Tibial nerve (tissue), 4 donors: ENCODE results near the gene HYDIN. TPM values are rescaled to one million over a fixed set of nuclear protein-coding genes. Genes with fewer than 3 reads are reported as not detected.

ENCODE experiments used
- DNase-seq, 2 donors: peaks; one replicate each; pipeline ENCODE4 v3.0.0-alpha.2; 2019; ENCODE audit warnings: low spot score in 2 of 2
- H3K27ac ChIP-seq, 4 donors: fragments of 200-600 bp; sonication (generic) in 3 of 4; one replicate each; pipeline ENCODE4 v1.5.1; 2017 to 2019; ENCODE audit warnings: mild to moderate bottlenecking in 1 of 4
- H3K27me3 ChIP-seq, 2 donors: fragments of 200-600 bp; sonication (generic) in 1 of 2; one replicate each; pipeline versions ENCODE4 v1.5.1 to v1.6.0; 2017 to 2019
- H3K36me3 ChIP-seq, 3 donors: fragments of 200-600 bp; sonication (generic); one replicate each; pipeline ENCODE4 v1.5.1; 2018 to 2019
- H3K4me1 ChIP-seq, 4 donors: fragments of 200-600 bp; sonication (generic) in 3 of 4; one replicate each; pipeline ENCODE4 v1.5.1; 2017 to 2019
- H3K4me3 ChIP-seq, 4 donors: fragments of 200-600 bp; sonication (generic) in 3 of 4; one replicate each; pipeline ENCODE4 v1.5.1; 2017 to 2019; ENCODE audit warnings: mild to moderate bottlenecking in 1 of 4, moderate library complexity in 1 of 4
- H3K9me3 ChIP-seq, 4 donors: fragments of 200-600 bp; sonication (generic) in 3 of 4; one replicate each; pipeline ENCODE4 v1.5.1; 2017 to 2019
- CTCF ChIP-seq, 5 experiments: fragments of 200-600 bp in 3 of 5; fragments of 450-650 bp in 2 of 5; sonication (generic) in 3 of 5; IDR thresholded peaks; one replicate each; pipeline ENCODE4 v1.5.1; 2016 to 2019; ENCODE audit warnings: antibody characterized with exemption in 5 of 5, mild to moderate bottlenecking in 3 of 5, moderate library complexity in 2 of 5
- EP300 ChIP-seq, 2 donors: sonication (generic); formaldehyde crosslinking; IDR thresholded peaks; one replicate each; pipeline ENCODE4 v1.6.1; 2017; ENCODE audit warnings: antibody characterized with exemption in 2 of 2, mild to moderate bottlenecking in 1 of 2
- POLR2A ChIP-seq, 2 donors: fragments of 450-650 bp; IDR thresholded peaks; one replicate each; pipeline ENCODE4 v1.6.1; 2017; ENCODE audit warnings: antibody characterized with exemption in 2 of 2, mild to moderate bottlenecking in 2 of 2, moderate library complexity in 2 of 2
- WGBS, 2 donors: methylation state at CpG; one replicate each; pipeline ENCODE4 v1.1.5; 2018; 5-methylcytosine and 5-hydroxymethylcytosine counted together
- total RNA-seq, 4 donors: library from RNA; depleted of rRNA; stranded (reverse); fragments of >200 nt; gene quantifications; one replicate each; pipeline ENCODE4 v1.1.0, GENCODE V29; 2016

HYDIN gene
- total RNA-seq, 4 donors from 2014 or later = 0.21 to 3.1 (median 0.91) TPM

GRCh38 chr16:70800311-70800710 lies 430.2 kb downstream of the HYDIN start:
- TF ChIP-seq EP300 (IDR thresholded peaks at IDR 0.05) (no peak), POLR2A (IDR thresholded peaks at IDR 0.05) (no peak), CTCF (IDR thresholded peaks at IDR 0.05) (no peak)
- H3K4me1 ChIP-seq = peaks cover 0 to 24% (median 12%) of the 10 kb centered on the region in 4 donors
- 17 to 20% methylated on average over 7 of the region's 7 CpGs for WGBS, 2 donors
- H3K36me3 ChIP-seq = peaks cover 0 to 21% (median 0%) of the 10 kb centered on the region in 3 donors
- H3K27me3 ChIP-seq = no peaks in the 10 kb centered on the region
- peaks cover 0 to 8% (median 0%) of the 10 kb centered on the region in 4 donors for H3K9me3 ChIP-seq
- peak overlapping the region in 3 of 4 donors; percentile 51 to 80 (median 74) for H3K27ac ChIP-seq
- H3K4me3 ChIP-seq = peak overlapping the region; percentile 76 to 93 (median 84)
- DNase-seq = no peak

DNA sequence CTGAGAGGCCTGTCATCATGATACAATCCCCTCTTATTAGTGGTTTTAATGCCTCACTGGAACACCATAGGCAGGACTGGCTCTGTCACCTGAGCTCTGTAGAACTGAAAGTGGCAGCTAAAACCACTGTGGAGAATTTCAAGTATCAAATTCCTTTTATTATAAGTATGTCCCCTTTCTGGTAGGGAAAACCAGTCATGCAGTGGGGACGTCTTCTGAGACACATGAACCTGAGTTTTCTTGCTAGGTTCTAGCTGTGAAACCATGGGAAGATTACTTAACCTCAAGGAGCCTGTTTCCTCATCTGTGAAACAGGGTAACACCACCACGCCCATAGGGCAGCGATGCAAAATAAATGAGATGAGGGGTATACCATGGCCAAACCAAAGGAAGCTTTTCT lies 434.2 kb downstream of the HYDIN start:
- Histone ChIP-seq H3K27ac (no peak overlapping the region), H3K9me3 (no peaks in the 10 kb centered on the region), H3K4me1 (peaks cover 0 to 21% (median 12%) of the 10 kb centered on the region in 4 donors), H3K4me3 (no peak overlapping the region), H3K27me3 (no peaks in the 10 kb centered on the region), H3K36me3 (peaks cover 0 to 21% (median 0%) of the 10 kb centered on the region in 3 donors)
- no peak for DNase-seq
- TF ChIP-seq POLR2A (IDR thresholded peaks at IDR 0.05) = no peak
- no peak for TF ChIP-seq CTCF (IDR thresholded peaks at IDR 0.05)
- no peak for TF ChIP-seq EP300 (IDR thresholded peaks at IDR 0.05)
- WGBS, 2 donors = 82 to 86% methylated on average over 3 of the region's 3 CpGs

GRCh38 chr16:70795296-70795912 lies 435.1 kb downstream of the HYDIN start:
- no peak overlapping the region for H3K27ac ChIP-seq
- TF ChIP-seq CTCF (IDR thresholded peaks at IDR 0.05) (no peak), EP300 (IDR thresholded peaks at IDR 0.05) (no peak), POLR2A (IDR thresholded peaks at IDR 0.05) (no peak)
- peaks cover 0 to 19% (median 11%) of the 10 kb centered on the region in 4 donors for H3K4me1 ChIP-seq
- no peaks in the 10 kb centered on the region for H3K9me3 ChIP-seq
- no peak overlapping the region for H3K4me3 ChIP-seq
- H3K27me3 ChIP-seq = no peaks in the 10 kb centered on the region
- 90 to 91% methylated on average over 12 of the region's 12 CpGs for WGBS, 2 donors
- peaks cover 0 to 21% (median 0%) of the 10 kb centered on the region in 3 donors for H3K36me3 ChIP-seq
- no peak for DNase-seq

- no peaks in the 10 kb centered on the region for H3K27me3 ChIP-seq
- 75 to 80% methylated on average over 8 of the region's 8 CpGs for WGBS, 2 donors
- H3K4me1 ChIP-seq = peaks cover 0 to 14% (median 0%) of the 10 kb centered on the region in 4 donors
- H3K27ac ChIP-seq = no peak overlapping the region
- H3K4me3 ChIP-seq = no peak overlapping the region
- H3K9me3 ChIP-seq = no peaks in the 10 kb centered on the region
- DNase-seq = no peak
- TF ChIP-seq CTCF (IDR thresholded peaks at IDR 0.05) (no peak), POLR2A (IDR thresholded peaks at IDR 0.05) (no peak), EP300 (IDR thresholded peaks at IDR 0.05) (no peak)
- peaks cover 0 to 21% (median 0%) of the 10 kb centered on the region in 3 donors for H3K36me3 ChIP-seq
Observed at GRCh38 chr16:70793851-70794502, 436.5 kb downstream of the HYDIN start.

DNA sequence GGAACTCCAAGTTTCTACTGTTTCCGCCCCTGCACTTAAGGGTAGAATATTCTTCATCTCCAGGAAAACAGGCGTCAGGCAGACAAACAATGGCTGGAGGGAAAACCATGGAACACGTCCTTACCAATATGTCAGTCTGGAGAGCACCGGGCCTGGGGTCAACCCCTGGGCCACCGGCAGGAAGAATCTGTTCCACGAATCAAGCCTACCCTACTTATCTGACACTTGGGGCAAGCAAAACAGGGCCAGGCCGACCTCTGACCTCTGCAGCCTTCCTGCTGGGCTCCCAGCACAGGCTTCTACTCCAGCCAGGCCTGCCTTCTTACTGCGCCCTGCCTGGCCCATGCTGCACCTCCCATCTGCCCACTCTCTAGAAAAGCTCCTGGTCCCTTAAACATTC lies 439.7 kb downstream of the HYDIN start:
- H3K27ac ChIP-seq = no peak overlapping the region
- H3K27me3 ChIP-seq = no peaks in the 10 kb centered on the region
- peaks cover 0 to 28% (median 0%) of the 10 kb centered on the region in 3 donors for H3K36me3 ChIP-seq
- TF ChIP-seq EP300 (IDR thresholded peaks at IDR 0.05) = no peak
- no peak for TF ChIP-seq POLR2A (IDR thresholded peaks at IDR 0.05)
- no peak for TF ChIP-seq CTCF (IDR thresholded peaks at IDR 0.05)
- H3K9me3 ChIP-seq = no peaks in the 10 kb centered on the region
- H3K4me3 ChIP-seq = no peak overlapping the region
- no peak for DNase-seq
- H3K4me1 ChIP-seq = peaks cover 0 to 17% (median 0%) of the 10 kb centered on the region in 4 donors
- WGBS, 2 donors = 74 to 82% methylated on average over 8 of the region's 8 CpGs
